Measurements from ENCODE around the gene ELOVL1. TPM values are rescaled to one million over a fixed set of nuclear protein-coding genes. Genes with fewer than 3 reads are reported as not detected.
A peak's percentile ranks its signal among the peaks of the same experiment; 100 is the strongest.

The ELOVL1 gene
- total and polyA plus RNA-seq, 2 of the 13 experiments (the other 11 are each of a cell fraction or from before 2014, with no cell fraction given) = 55.2 to 77.4 TPM

- TF ChIP-seq SP140L (CRISPR knock-in tag; IDR thresholded peaks at IDR 0.05; ENCODE audit: borderline replicate concordance) (no peak), STAT5B (CRISPR knock-in tag; IDR thresholded peaks at IDR 0.05) (no peak), SOX13 (IDR thresholded peaks at IDR 0.05) (no peak), SOX13 (CRISPR knock-in tag; conservative IDR thresholded peaks at IDR 0.05 in 1 of 2, IDR thresholded peaks at IDR 0.05 in 1 of 2) (no peak), ZC3H13 (CRISPR knock-in tag; IDR thresholded peaks at IDR 0.05) (no peak; the same call in 1 of the 2 replicates), ZFP91 (CRISPR knock-in tag; IDR thresholded peaks at IDR 0.05; ENCODE audit: borderline replicate concordance) (peak; percentile 90; the same call in 1 of the 2 replicates), ZGPAT (CRISPR knock-in tag; IDR thresholded peaks at IDR 0.05) (peak; percentile 76; the same call in 1 of the 2 replicates), ZFP62 (CRISPR knock-in tag; IDR thresholded peaks at IDR 0.05) (no peak), PCBP1 (IDR thresholded peaks at IDR 0.05; ENCODE audit: borderline replicate concordance, low read depth, low read length) (no peak; the same call in 1 of the 2 replicates), ZIK1 (CRISPR knock-in tag; IDR thresholded peaks at IDR 0.05; ENCODE audit: borderline replicate concordance, low read depth) (0 out of 2 replicates have a peak, but pooled peaks have one; percentile 43), GPBP1L1 (CRISPR knock-in tag; IDR thresholded peaks at IDR 0.05) (no peak), KLF9 (CRISPR knock-in tag; IDR thresholded peaks at IDR 0.05; ENCODE audit: low read depth) (no peak), ISX (CRISPR knock-in tag; conservative IDR thresholded peaks at IDR 0.05) (no peak; the same call in 1 of the 2 replicates), SNRNP70 (IDR thresholded peaks at IDR 0.05; ENCODE audit: low read depth, low read length) (no peak), ZNF468 (CRISPR knock-in tag; IDR thresholded peaks at IDR 0.05) (no peak)
- TF ChIP-seq, protein P1, sequence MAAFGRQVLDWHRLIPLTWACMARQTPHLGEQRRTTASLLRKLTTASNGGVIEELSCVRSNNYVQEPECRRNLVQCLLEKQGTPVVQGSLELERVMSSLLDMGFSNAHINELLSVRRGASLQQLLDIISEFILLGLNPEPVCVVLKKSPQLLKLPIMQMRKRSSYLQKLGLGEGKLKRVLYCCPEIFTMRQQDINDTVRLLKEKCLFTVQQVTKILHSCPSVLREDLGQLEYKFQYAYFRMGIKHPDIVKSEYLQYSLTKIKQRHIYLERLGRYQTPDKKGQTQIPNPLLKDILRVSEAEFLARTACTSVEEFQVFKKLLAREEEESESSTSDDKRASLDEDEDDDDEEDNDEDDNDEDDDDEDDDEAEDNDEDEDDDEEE (CRISPR knock-in tag; IDR thresholded peaks at IDR 0.05) = no peak
- TF ChIP-seq, protein P2, sequence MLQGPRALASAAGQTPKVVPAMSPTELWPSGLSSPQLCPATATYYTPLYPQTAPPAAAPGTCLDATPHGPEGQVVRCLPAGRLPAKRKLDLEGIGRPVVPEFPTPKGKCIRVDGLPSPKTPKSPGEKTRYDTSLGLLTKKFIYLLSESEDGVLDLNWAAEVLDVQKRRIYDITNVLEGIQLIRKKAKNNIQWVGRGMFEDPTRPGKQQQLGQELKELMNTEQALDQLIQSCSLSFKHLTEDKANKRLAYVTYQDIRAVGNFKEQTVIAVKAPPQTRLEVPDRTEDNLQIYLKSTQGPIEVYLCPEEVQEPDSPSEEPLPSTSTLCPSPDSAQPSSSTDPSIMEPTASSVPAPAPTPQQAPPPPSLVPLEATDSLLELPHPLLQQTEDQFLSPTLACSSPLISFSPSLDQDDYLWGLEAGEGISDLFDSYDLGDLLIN (CRISPR knock-in tag; IDR thresholded peaks at IDR 0.05; ENCODE audit: borderline replicate concordance) = peak; percentile 72; the same call in 1 of the 2 replicates
- TF ChIP-seq, protein P3, sequence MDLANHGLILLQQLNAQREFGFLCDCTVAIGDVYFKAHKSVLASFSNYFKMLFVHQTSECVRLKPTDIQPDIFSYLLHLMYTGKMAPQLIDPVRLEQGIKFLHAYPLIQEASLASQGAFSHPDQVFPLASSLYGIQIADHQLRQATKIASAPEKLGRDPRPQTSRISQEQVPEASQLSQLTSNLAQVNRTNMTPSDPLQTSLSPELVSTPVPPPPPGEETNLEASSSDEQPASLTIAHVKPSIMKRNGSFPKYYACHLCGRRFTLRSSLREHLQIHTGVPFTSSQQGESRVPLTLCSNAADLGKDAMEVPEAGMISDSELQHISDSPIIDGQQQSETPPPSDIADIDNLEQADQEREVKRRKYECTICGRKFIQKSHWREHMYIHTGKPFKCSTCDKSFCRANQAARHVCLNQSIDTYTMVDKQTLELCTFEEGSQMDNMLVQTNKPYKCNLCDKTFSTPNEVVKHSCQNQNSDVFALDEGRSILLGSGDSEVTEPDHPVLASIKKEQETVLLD (CRISPR knock-in tag; IDR thresholded peaks at IDR 0.05; ENCODE audit: low read depth) = peak; percentile 73
Observed at GRCh38 chr1:43348809-43349593, 18.8 kb downstream of the ELOVL1 start (continued).
